HepG2 (cell line): ENCODE data around the gene SH3YL1. TPM values are rescaled to one million over a fixed set of nuclear protein-coding genes. Genes with fewer than 3 reads are reported as not detected.
A peak's percentile ranks its signal among the peaks of the same experiment; 100 is the strongest.

Experiments
- ATF7 ChIP-seq, 2 experiments: fragments of 450-650 bp in 1 of 2; sonication (generic) in 1 of 2; formaldehyde crosslinking in 1 of 2; IDR thresholded peaks; 2 replicates each; pipeline versions ENCODE4 v1.4.0 to v1.6.1; 2016 to 2020; ENCODE audit warnings: antibody characterized with exemption in 1 of 2, mild to moderate bottlenecking in 1 of 2, missing genetic modification reagents in 1 of 2
- ETV6 ChIP-seq: sonication (generic); formaldehyde crosslinking; conservative IDR thresholded peaks from 2 replicates; pipeline ENCODE4 v1.4.0; 2020; ENCODE audit warnings: missing genetic modification reagents
- FOXA3 ChIP-seq: IDR thresholded peaks from 2 replicates; pipeline ENCODE4 v1.6.1; 2016; ENCODE audit warnings: missing genetic modification reagents, missing compliant biosample characterization
- IKZF4 ChIP-seq: sonication (generic); formaldehyde crosslinking; IDR thresholded peaks from 2 replicates; pipeline ENCODE4 v1.5.1; 2020; ENCODE audit warnings: borderline replicate concordance, mild to moderate bottlenecking, low read depth, missing genetic modification reagents; ENCODE audit errors: not compliant biosample characterization
- KAT8 ChIP-seq: IDR thresholded peaks from 2 replicates; pipeline ENCODE4 v1.6.1; 2016; ENCODE audit warnings: missing genetic modification reagents, missing compliant biosample characterization
- MLLT10 ChIP-seq: sonication (generic); formaldehyde crosslinking; IDR thresholded peaks from 2 replicates; pipeline ENCODE4 v1.4.0; 2020; ENCODE audit warnings: missing genetic modification reagents
- MXI1 ChIP-seq: IDR thresholded peaks from 3 replicates; pipeline ENCODE4 v1.6.1; 2012; ENCODE audit warnings: low read depth, low read length, inconsistent platforms, borderline replicate concordance
- REPIN1 ChIP-seq: sonication (generic); formaldehyde crosslinking; IDR thresholded peaks from 2 replicates; pipeline ENCODE4 v1.8.0; 2022; ENCODE audit warnings: missing genetic modification reagents, low read depth, mild to moderate bottlenecking, borderline replicate concordance
- RFXANK ChIP-seq: IDR thresholded peaks from 2 replicates; pipeline ENCODE4 v1.6.1; 2016
- SP5 ChIP-seq: IDR thresholded peaks from 2 replicates; pipeline ENCODE4 v1.6.1; 2016; ENCODE audit warnings: low read depth, borderline replicate concordance
- SPEN ChIP-seq: sonication (generic); formaldehyde crosslinking; IDR thresholded peaks from 2 replicates; pipeline ENCODE4 v1.5.1; 2020; ENCODE audit warnings: low read depth, mild to moderate bottlenecking, missing genetic modification reagents
- ZBTB7B ChIP-seq: sonication (generic); formaldehyde crosslinking; IDR thresholded peaks from 2 replicates; pipeline ENCODE4 v1.4.0; 2020; ENCODE audit warnings: missing genetic modification reagents
- ZFP90 ChIP-seq: sonication (generic); formaldehyde crosslinking; IDR thresholded peaks from 2 replicates; pipeline ENCODE4 v1.8.0; 2022; ENCODE audit warnings: missing genetic modification reagents, mild to moderate bottlenecking, inconsistent platforms, borderline replicate concordance
- ZNF10 ChIP-seq: sonication (generic); formaldehyde crosslinking; IDR thresholded peaks from 2 replicates; pipeline ENCODE4 v1.4.0; 2020; ENCODE audit warnings: mild to moderate bottlenecking, low read depth, missing genetic modification reagents, borderline replicate concordance
- ZNF20 ChIP-seq: sonication (generic); formaldehyde crosslinking; IDR thresholded peaks from 2 replicates; pipeline ENCODE4 v1.4.0; 2020; ENCODE audit warnings: mild to moderate bottlenecking, moderate library complexity, missing genetic modification reagents
- ZNF326 ChIP-seq: sonication (generic); formaldehyde crosslinking; IDR thresholded peaks from 2 replicates; pipeline ENCODE4 v1.4.0; 2020; ENCODE audit warnings: missing genetic modification reagents, borderline replicate concordance
- ZNF430 ChIP-seq: sonication (generic); formaldehyde crosslinking; IDR thresholded peaks from 2 replicates; pipeline ENCODE4 v1.9.0; 2021; ENCODE audit warnings: mild to moderate bottlenecking, missing genetic modification reagents
- ZNF563 ChIP-seq: sonication (generic); formaldehyde crosslinking; IDR thresholded peaks from 2 replicates; pipeline ENCODE4 v1.8.0; 2022; ENCODE audit warnings: mild to moderate bottlenecking, moderate library complexity, missing genetic modification reagents
- polyA plus RNA-seq, 8 experiments: library from polyadenylated mRNA; depleted of rRNA in 3 of 8; stranded (reverse) in 7 of 8; unstranded in 1 of 8; fragments of >200 nt; fragmentation: Illumina TruSeq in 4 of 8; extraction: Trizol in 4 of 8; gene quantifications; 2 replicates each; pipeline versions ENCODE4 v1.2.1 to v1.2.3, GENCODE V29; 2011 to 2016; ENCODE audit warnings: low read depth in 4 of 8, missing spikeins in 1 of 8, mixed read lengths in 1 of 8; ENCODE audit not compliant: insufficient read depth in 1 of 8
- total RNA-seq, 5 experiments: library from RNA; depleted of rRNA; stranded (reverse); fragments of >200 nt; fragmentation: Illumina TruSeq; extraction: Trizol; gene quantifications; 2 replicates each; pipeline ENCODE4 v1.2.3, GENCODE V29; 2016; ENCODE audit warnings: low read depth in 1 of 5
- TF ChIP-seq, protein P1 (sequence below): sonication (generic); formaldehyde crosslinking; IDR thresholded peaks from 2 replicates; pipeline ENCODE4 v1.4.0; 2020; ENCODE audit warnings: mild to moderate bottlenecking, missing genetic modification reagents
- TF ChIP-seq, protein P2 (sequence below): IDR thresholded peaks from 2 replicates; pipeline ENCODE4 v1.6.1; 2016; ENCODE audit warnings: mild to moderate bottlenecking, missing biosample characterization, missing genetic modification reagents
- TF ChIP-seq, protein P3 (sequence below): sonication (generic); formaldehyde crosslinking; IDR thresholded peaks from 2 replicates; pipeline ENCODE4 v1.8.1; 2023; ENCODE audit warnings: mild to moderate bottlenecking, moderate library complexity, missing genetic modification reagents
- TF ChIP-seq, protein P4 (sequence below): IDR thresholded peaks from 2 replicates; pipeline ENCODE4 v1.6.1; 2018; ENCODE audit warnings: missing genetic modification reagents, mild to moderate bottlenecking, missing compliant biosample characterization
- TF ChIP-seq, protein P5 (sequence below): IDR thresholded peaks from 2 replicates; pipeline ENCODE4 v1.6.1; 2016; ENCODE audit warnings: low read depth

SH3YL1 gene
- total and polyA plus RNA-seq, 2 of the 13 experiments (the other 11 are each of a cell fraction or from before 2014, with no cell fraction given): 13.0 to 48.2 TPM

DNA sequence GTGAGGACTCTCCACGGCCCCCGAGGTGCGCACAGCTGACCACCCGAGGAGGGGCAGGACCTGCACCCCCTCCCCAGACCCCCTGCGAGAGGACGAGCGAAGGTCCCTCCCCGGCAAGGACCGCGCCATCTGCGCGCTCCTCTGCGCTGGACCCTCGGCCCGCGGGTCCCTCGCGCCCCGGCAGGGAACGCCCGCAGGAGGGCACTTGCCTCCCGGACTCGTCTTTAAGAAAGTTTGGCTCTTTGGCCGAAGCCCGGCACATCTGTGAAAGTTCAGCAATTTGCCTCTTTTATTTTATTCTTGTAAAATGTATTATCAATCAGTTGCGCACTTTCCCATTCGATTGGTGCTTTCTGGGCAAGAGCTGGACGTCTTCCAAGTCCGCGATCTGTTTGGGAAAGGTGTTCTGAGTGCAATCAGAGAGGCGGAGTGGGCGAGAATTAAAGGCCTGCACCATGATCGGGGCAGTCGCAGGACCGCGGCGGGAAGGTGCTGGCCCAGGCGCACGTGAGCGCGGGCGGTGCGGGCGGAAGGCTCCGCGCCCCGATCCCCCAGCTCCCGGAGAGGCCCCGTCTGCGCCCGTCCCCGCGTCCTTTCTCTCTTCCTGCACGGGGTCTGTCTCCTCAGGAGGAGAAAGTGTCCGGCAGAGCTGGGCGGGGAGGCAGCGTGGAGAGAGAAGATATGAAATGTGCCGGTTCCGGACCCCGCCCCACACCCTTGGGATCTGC lies 25.7 kb upstream of the SH3YL1 start (continued):
- TF ChIP-seq ETV6: no peak; the same call in 1 of the 2 replicates
- no peak; the same call in 1 of the 2 replicates for TF ChIP-seq ZFP90 (CRISPR knock-in tag)
- TF ChIP-seq ATF7 (IDR thresholded peaks at IDR 0.05): no peak
- no peak for TF ChIP-seq ATF7 (CRISPR knock-in tag; IDR thresholded peaks at IDR 0.05)
- TF ChIP-seq ZNF563 (CRISPR knock-in tag): no peak
- TF ChIP-seq, protein P1, sequence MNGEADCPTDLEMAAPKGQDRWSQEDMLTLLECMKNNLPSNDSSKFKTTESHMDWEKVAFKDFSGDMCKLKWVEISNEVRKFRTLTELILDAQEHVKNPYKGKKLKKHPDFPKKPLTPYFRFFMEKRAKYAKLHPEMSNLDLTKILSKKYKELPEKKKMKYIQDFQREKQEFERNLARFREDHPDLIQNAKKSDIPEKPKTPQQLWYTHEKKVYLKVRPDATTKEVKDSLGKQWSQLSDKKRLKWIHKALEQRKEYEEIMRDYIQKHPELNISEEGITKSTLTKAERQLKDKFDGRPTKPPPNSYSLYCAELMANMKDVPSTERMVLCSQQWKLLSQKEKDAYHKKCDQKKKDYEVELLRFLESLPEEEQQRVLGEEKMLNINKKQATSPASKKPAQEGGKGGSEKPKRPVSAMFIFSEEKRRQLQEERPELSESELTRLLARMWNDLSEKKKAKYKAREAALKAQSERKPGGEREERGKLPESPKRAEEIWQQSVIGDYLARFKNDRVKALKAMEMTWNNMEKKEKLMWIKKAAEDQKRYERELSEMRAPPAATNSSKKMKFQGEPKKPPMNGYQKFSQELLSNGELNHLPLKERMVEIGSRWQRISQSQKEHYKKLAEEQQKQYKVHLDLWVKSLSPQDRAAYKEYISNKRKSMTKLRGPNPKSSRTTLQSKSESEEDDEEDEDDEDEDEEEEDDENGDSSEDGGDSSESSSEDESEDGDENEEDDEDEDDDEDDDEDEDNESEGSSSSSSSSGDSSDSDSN (CRISPR knock-in tag): peak; percentile 50; the same call in 1 of the 2 replicates
- TF ChIP-seq MXI1: no peak
- TF ChIP-seq REPIN1 (CRISPR knock-in tag): no peak
- no peak for TF ChIP-seq SP5
- TF ChIP-seq, protein P2, sequence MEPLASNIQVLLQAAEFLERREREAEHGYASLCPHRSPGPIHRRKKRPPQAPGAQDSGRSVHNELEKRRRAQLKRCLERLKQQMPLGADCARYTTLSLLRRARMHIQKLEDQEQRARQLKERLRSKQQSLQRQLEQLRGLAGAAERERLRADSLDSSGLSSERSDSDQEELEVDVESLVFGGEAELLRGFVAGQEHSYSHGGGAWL (CRISPR knock-in tag): peak; percentile 16; the same call in 1 of the 2 replicates
- TF ChIP-seq MLLT10: no peak
- TF ChIP-seq ZNF10 (CRISPR knock-in tag): no peak
- TF ChIP-seq, protein P3, sequence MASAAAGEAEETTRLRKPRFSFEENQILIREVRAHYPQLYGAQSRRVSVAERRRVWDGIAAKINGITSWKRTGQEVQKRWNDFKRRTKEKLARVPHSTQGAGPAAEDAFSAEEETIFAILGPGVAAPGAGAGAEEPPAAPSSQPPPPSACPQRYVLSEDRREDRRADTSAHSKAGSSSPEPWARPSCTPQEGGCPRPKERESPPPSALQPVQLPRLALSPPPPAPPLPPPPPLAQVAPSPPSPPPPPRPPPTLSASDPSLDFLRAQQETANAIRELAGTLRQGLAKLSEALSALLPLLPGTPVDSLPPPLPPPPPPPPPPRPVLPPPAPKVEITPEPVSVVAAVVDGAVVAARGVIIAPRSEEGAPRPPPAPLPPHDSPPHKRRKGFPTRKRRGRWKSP (CRISPR knock-in tag): peak; percentile 89
- TF ChIP-seq, protein P4, sequence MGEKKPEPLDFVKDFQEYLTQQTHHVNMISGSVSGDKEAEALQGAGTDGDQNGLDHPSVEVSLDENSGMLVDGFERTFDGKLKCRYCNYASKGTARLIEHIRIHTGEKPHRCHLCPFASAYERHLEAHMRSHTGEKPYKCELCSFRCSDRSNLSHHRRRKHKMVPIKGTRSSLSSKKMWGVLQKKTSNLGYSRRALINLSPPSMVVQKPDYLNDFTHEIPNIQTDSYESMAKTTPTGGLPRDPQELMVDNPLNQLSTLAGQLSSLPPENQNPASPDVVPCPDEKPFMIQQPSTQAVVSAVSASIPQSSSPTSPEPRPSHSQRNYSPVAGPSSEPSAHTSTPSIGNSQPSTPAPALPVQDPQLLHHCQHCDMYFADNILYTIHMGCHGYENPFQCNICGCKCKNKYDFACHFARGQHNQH: 0 out of 2 replicates have a peak, but pooled peaks have one; percentile 33
- TF ChIP-seq ZNF326 (CRISPR knock-in tag): no peak
- TF ChIP-seq KAT8 (CRISPR knock-in tag): no peak
- TF ChIP-seq ZBTB7B (CRISPR knock-in tag): no peak
- no peak for TF ChIP-seq ZNF430 (CRISPR knock-in tag)
- TF ChIP-seq SPEN: no peak
- TF ChIP-seq, protein P5, sequence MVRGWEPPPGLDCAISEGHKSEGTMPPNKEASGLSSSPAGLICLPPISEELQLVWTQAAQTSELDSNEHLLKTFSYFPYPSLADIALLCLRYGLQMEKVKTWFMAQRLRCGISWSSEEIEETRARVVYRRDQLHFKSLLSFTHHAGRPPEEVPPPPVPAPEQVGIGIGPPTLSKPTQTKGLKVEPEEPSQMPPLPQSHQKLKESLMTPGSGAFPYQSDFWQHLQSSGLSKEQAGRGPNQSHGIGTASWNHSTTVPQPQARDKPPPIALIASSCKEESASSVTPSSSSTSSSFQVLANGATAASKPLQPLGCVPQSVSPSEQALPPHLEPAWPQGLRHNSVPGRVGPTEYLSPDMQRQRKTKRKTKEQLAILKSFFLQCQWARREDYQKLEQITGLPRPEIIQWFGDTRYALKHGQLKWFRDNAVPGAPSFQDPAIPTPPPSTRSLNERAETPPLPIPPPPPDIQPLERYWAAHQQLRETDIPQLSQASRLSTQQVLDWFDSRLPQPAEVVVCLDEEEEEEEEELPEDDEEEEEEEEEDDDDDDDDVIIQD (CRISPR knock-in tag): no peak
- no peak for TF ChIP-seq FOXA3 (CRISPR knock-in tag)
- TF ChIP-seq RFXANK: no peak
- TF ChIP-seq ZNF20 (CRISPR knock-in tag): no peak
- TF ChIP-seq IKZF4 (CRISPR knock-in tag): no peak
